Activated T-cell treated with anti-CD3 and anti-CD28 coated beads, Interleukin-2, amount 50 U/mL, for 24 hours (primary cell): ENCODE results near the gene SBSN.
A peak's percentile ranks its signal among the peaks of the same experiment; 100 is the strongest.

Experiments
- DNase-seq: peaks from one replicate; pipeline ENCODE4 v3.0.0-alpha.2; 2020
- H3K27ac Mint-ChIP-seq: 2 replicates; pipeline ENCODE4 v1.8.0; 2020; ENCODE audit warnings: mild to moderate bottlenecking, mixed read lengths
- H3K27me3 Mint-ChIP-seq: 2 replicates; pipeline ENCODE4 v1.8.0; 2020; ENCODE audit warnings: mixed read lengths
- H3K36me3 Mint-ChIP-seq: 2 replicates; pipeline ENCODE4 v1.8.0; 2020; ENCODE audit warnings: low read depth, mixed read lengths
- H3K4me1 Mint-ChIP-seq: 2 replicates; pipeline ENCODE4 v1.8.0; 2020; ENCODE audit warnings: low read depth, mixed read lengths
- H3K4me3 Mint-ChIP-seq: 2 replicates; pipeline ENCODE4 v1.8.0; 2020; ENCODE audit warnings: mild to moderate bottlenecking, moderate library complexity, mixed read lengths
- H3K9me3 Mint-ChIP-seq: 2 replicates; pipeline ENCODE4 v1.8.0; 2020; ENCODE audit warnings: mixed read lengths

Gene SBSN

DNA sequence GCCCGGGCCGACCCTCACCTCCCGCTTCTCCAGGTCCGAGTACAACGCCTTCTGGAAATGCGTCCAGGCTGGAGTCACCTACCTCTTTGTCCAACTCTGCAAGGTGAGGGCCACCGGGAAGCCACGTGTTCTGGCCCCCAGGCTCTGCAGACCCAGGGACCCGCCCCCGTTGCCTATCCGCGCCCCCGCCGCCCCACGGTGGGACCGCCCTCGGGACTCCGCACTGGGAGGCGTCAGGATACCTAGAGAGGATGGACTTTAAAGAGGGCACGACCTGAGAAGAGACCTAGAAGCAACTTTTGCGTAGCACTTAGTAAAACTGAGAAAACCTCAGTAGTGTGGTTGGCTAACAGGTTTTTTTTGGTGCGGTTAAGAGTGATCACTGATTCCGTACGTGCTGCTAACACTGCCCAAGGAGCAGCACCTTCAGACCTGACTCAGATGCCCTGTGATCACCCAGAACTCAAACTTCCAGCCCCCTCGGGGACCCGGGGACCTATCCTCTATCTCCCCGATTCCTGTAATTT lies 17.8 kb upstream of the SBSN start:
- peak; percentile 85 for DNase-seq
- Mint-ChIP-seq H3K4me3 (peak overlapping the region; percentile 97), H3K9me3 (no peaks in the 10 kb centered on the region), H3K36me3 (peaks cover 78% of the 10 kb centered on the region), H3K4me1 (peaks cover 48% of the 10 kb centered on the region), H3K27me3 (no peaks in the 10 kb centered on the region), H3K27ac (peak overlapping the region; percentile 98)

DNA sequence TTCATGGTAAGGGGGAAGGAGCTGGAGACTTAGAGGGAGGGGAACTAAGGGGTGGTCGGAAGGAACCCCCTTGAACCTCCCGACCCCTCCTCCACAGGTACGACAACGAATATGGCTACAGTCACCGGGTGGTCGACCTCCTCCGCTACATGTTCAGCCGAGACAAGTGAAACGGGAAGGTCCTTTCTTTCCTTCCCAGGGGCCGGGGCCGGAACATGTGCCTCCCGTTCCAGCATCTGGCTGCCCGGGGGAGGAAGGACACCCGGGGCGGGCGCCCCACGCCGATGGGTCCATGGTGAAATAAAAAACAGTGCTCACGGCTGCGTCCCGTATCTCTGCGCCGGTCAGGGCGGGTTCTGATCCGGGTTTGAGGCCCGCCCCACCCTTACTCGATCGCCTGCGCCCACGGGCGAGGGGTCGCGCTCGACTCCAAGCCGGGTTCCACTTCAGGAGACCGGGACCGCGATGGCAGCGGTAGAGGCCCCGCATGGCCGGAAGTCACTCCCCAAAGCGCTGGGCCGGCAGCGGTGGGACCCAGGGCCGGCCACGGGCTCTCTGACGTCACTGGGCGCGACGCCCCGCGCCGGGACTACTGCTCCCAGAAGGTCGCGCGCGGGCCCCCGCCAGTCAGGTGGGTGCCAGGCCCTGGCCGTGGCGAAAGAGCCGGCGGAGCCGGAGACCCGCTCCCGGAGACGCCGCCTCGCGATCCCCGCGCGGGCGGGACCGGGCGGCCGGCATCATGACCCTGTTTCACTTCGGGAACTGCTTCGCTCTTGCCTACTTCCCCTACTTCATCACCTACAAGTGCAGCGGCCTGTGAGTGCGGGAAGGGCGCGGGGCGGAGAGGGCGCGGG lies 17.1 kb upstream of the SBSN start, which contains the start of gene TMEM147:
TSS of gene TMEM147 (plus strand) at position 626 of the 854 bp plus-strand sequence. CDS start at position 740, 114 bp downstream.
- Mint-ChIP-seq H3K27me3 (no peaks in the 10 kb centered on the region), H3K4me3 (peak within 1 kb of the TSS; percentile 97), H3K36me3 (peaks cover 78% of the 10 kb centered on the region), H3K9me3 (no peaks in the 10 kb centered on the region), H3K27ac (peak within 1 kb of the TSS; percentile 98), H3K4me1 (peaks cover 50% of the 10 kb centered on the region)
- DNase-seq, result peak; percentile 91

DNA sequence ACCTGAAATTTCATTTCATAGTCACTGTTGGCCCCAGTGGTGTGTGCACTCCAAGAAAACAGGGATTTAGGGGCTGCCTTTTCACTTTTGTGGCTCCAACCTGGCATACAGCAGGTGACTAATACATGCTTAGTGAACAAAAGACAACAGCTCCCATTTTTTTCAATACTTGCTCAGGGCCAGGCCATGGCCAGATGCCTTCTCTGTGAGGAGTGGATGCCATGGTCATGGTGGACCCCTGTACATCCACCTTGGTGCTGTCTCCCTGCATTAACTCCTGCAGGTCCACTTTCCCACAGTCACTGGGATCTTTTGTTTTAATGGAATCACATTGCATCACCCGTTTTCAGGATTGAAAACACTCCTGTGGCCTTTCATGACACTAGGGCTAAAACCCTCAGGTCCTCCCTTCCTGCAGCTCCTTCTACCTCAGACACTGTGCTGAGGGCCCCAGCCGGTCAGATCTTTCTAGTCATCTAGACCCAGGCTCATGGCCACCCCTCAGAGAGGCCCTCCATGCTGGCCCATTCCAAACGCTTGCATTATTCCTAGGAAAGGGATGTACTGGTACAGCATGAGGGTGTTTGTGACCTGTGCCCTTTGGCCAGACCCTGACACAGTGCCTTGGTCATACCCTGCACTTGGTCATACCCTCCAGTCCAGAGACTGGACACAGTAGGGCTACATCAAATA lies 16.1 kb upstream of the SBSN start:
- peaks cover 50% of the 10 kb centered on the region for H3K4me1 Mint-ChIP-seq
- peaks cover 75% of the 10 kb centered on the region for H3K36me3 Mint-ChIP-seq
- H3K4me3 Mint-ChIP-seq, result peak overlapping the region; percentile 97
- DNase-seq, result no peak
- H3K27ac Mint-ChIP-seq, result peak overlapping the region; percentile 98
- H3K9me3 Mint-ChIP-seq, result no peaks in the 10 kb centered on the region
- H3K27me3 Mint-ChIP-seq, result no peaks in the 10 kb centered on the region

- peaks cover 69% of the 10 kb centered on the region for H3K36me3 Mint-ChIP-seq
- DNase-seq, result no peak
- peaks cover 42% of the 10 kb centered on the region for H3K4me1 Mint-ChIP-seq
- H3K27ac Mint-ChIP-seq, result peak overlapping the region; percentile 98
- H3K27me3 Mint-ChIP-seq, result no peaks in the 10 kb centered on the region
- peak overlapping the region; percentile 97 for H3K4me3 Mint-ChIP-seq
- no peaks in the 10 kb centered on the region for H3K9me3 Mint-ChIP-seq
Observed at GRCh38 chr19:35543280-35544109, 15.4 kb upstream of the SBSN start.

- peaks cover 32% of the 10 kb centered on the region for H3K4me1 Mint-ChIP-seq
- H3K27me3 Mint-ChIP-seq, result no peaks in the 10 kb centered on the region
- no peak overlapping the region for H3K27ac Mint-ChIP-seq
- no peaks in the 10 kb centered on the region for H3K9me3 Mint-ChIP-seq
- H3K36me3 Mint-ChIP-seq, result peaks cover 56% of the 10 kb centered on the region
- DNase-seq, result no peak
- H3K4me3 Mint-ChIP-seq, result no peak overlapping the region
Observed at GRCh38 chr19:35542209-35542608, 14.1 kb upstream of the SBSN start.

DNA sequence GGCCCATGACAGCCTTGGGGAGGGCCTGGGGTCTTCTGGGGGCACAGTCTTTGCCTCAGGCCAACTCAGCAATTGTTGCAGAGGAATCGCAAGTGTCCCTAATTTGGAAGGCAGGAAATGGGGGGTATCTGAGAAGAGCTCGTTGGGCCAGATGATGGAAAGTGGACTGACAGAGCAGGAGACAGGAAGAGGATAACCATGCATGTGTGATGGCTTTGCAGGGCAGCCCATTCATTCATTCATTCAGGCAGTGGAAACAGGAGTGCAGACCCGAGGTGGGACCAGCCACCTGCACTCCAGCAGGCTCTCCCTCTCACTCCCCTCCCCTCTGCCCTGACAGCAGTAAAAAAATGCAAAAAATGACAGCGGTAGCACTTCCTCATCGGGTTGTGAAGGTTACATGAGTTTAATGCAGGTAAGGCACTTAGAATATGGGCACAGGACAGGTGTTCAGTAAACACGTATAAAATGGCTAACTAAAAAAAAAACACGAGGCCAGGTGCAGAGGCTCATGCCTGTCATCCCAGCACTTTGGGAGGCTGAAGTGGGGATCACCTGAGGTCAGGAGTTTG lies 12.3 kb upstream of the SBSN start:
- Mint-ChIP-seq H3K9me3 (no peaks in the 10 kb centered on the region), H3K27ac (no peak overlapping the region), H3K36me3 (peaks cover 41% of the 10 kb centered on the region), H3K4me1 (peaks cover 19% of the 10 kb centered on the region), H3K4me3 (no peak overlapping the region), H3K27me3 (no peaks in the 10 kb centered on the region)
- no peak for DNase-seq

DNA sequence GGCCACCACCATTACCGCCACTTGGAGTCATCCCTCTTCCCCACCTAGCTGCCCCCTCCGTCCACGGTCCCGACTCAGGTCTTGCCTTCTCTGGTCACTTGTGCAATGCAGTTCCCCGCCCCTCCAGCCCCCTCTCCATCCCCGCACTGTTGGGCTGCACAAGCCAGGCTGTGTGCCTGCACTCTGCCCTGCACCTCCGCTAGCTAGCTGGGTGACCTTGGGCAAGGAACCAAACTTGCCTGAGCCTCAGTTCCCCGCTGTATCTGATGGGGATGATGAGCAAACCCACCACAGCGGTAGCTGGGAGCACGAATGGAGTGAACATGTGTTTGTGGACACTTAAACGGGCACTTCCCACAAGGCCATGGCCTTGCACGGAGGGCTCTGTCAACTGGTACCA lies 11.7 kb upstream of the SBSN start:
- no peaks in the 10 kb centered on the region for H3K9me3 Mint-ChIP-seq
- peaks cover 18% of the 10 kb centered on the region for H3K4me1 Mint-ChIP-seq
- no peak for DNase-seq
- peaks cover 2% of the 10 kb centered on the region for H3K27me3 Mint-ChIP-seq
- no peak overlapping the region for H3K27ac Mint-ChIP-seq
- peaks cover 40% of the 10 kb centered on the region for H3K36me3 Mint-ChIP-seq
- no peak overlapping the region for H3K4me3 Mint-ChIP-seq

GRCh38 chr19:35539314-35539713 lies 11.2 kb upstream of the SBSN start:
- Mint-ChIP-seq H3K36me3 (peaks cover 35% of the 10 kb centered on the region), H3K27me3 (peaks cover 8% of the 10 kb centered on the region), H3K27ac (no peak overlapping the region), H3K4me1 (peaks cover 13% of the 10 kb centered on the region), H3K9me3 (no peaks in the 10 kb centered on the region), H3K4me3 (no peak overlapping the region)
- DNase-seq, result no peak

DNA sequence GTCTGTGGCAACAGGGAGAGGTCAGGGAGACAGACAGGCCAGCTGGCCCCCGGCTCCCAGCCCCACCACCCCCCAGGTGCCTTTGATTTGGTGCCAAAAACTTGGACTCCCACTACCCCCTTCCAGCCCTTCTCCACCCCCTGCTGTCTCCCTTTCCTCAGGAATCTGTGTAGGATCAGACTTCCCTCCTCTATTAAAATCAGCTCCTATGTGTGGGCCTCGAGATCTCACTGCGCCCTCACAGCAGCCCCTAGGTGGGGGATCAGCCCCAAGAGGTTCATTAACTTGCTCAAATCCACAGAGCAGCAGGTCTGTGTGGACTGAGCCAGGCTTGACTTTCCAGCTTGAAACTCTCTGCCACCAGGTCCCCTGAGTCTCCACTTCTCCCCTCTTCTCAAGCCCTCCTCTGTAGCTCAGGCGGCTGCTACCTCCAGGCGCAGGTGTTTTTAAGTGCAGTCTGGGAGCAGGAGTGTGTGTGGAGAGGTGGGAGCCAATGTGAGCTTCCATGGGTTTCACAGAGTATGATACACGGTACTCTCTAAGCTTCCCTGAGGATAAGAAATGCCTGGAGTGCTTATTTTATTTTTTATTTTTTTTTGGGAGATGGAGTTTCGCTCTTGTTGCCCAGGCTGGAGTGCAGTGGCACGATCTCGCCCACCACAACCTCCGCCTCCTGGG lies 6.8 kb upstream of the SBSN start:
- no peaks in the 10 kb centered on the region for H3K9me3 Mint-ChIP-seq
- no peak overlapping the region for H3K27ac Mint-ChIP-seq
- H3K27me3 Mint-ChIP-seq, result peaks cover 41% of the 10 kb centered on the region
- no peak for DNase-seq
- H3K4me3 Mint-ChIP-seq, result no peak overlapping the region
- H3K4me1 Mint-ChIP-seq, result peaks cover 8% of the 10 kb centered on the region
- peaks cover under 1% of the 10 kb centered on the region for H3K36me3 Mint-ChIP-seq

GRCh38 chr19:35533822-35534392 lies 5.8 kb upstream of the SBSN start:
- no peaks in the 10 kb centered on the region for H3K9me3 Mint-ChIP-seq
- H3K4me3 Mint-ChIP-seq, result peak overlapping the region; percentile 55
- H3K27me3 Mint-ChIP-seq, result peaks cover 48% of the 10 kb centered on the region
- no peaks in the 10 kb centered on the region for H3K36me3 Mint-ChIP-seq
- DNase-seq, result peak; percentile 55
- peaks cover 8% of the 10 kb centered on the region for H3K4me1 Mint-ChIP-seq
- H3K27ac Mint-ChIP-seq, result peak overlapping the region; percentile 50

DNA sequence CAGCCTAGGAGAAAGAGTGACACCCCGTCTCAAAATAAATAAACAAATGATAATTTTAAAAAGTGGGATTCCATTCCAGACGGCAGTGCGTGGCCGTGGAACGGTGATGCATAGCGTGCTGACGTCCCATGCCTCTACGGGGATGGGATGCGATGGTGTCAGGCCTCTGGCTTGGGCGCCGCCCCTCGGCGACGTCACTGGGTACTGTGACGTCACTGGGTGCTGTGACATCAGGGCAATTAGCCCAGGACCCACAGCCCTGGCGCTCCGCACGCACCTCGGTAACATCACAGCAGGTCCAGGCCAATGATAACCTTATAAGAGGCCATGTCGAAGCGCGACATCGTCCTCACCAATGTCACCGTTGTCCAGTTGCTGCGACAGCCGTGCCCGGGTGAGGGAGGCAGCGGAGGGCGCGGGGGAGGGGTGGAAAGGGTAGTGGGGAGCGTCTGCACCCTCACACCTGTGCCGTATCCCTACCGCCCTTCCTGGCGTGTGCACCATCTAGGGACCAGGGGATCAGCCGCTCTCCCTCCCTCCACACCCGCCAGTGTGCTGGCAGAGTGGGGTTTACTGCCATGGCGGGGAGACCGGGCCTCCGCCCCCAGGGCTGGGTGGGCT lies 5.2 kb upstream of the SBSN start, which contains the start of gene GAPDHS:
TSS of gene GAPDHS (plus strand) at position 256 of the 621 bp plus-strand sequence. CDS start at position 328, 72 bp downstream.
- Mint-ChIP-seq H3K27me3 (peaks cover 54% of the 10 kb centered on the region), H3K9me3 (no peaks in the 10 kb centered on the region), H3K36me3 (no peaks in the 10 kb centered on the region), H3K4me3 (peak within 1 kb of the TSS; percentile 55), H3K27ac (peak within 1 kb of the TSS; percentile 50), H3K4me1 (peaks cover 8% of the 10 kb centered on the region)
- no peak for DNase-seq

DNA sequence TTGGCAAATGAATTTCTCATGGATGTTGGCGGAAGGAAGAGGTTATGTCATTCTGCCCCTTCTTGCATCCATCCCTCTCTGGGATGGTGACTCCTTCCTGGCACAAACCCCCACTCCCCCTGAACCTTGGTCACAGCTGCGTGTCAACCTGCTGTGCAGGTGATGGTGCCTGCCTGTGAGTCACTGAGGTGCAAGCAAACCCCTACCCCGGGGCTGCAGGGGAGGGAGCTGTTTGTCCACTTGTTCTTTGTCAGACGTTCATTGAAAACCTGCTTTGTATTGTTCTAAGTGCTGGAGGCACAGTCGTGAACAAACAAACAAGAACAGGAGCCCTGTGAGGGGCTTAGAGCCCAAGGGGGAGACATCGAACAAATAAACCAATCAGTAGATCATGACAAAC lies 3.2 kb upstream of the SBSN start:
- H3K27ac Mint-ChIP-seq, result no peak overlapping the region
- DNase-seq, result no peak
- no peaks in the 10 kb centered on the region for H3K36me3 Mint-ChIP-seq
- no peaks in the 10 kb centered on the region for H3K9me3 Mint-ChIP-seq
- H3K4me1 Mint-ChIP-seq, result peaks cover 8% of the 10 kb centered on the region
- H3K4me3 Mint-ChIP-seq, result no peak overlapping the region
- peaks cover 68% of the 10 kb centered on the region for H3K27me3 Mint-ChIP-seq
